Measurements from ENCODE around the gene EEF2K.
A peak's percentile ranks its signal among the peaks of the same experiment; 100 is the strongest.
"Not testable (repeated sequence)": the region's sequence is repeated elsewhere in the genome, so short reads cannot be mapped to it uniquely, and the experiment has no call there.

EEF2K gene

GRCh38 chr16:22206013-22206841 is at the start of gene EEF2K:
EEF2K (plus strand) TSS chr16:22206278; CDS start chr16:22225730, 19,452 bp downstream.
- peak; percentile 69 for DNase-seq (ENCODE audit: low read depth)

DNA sequence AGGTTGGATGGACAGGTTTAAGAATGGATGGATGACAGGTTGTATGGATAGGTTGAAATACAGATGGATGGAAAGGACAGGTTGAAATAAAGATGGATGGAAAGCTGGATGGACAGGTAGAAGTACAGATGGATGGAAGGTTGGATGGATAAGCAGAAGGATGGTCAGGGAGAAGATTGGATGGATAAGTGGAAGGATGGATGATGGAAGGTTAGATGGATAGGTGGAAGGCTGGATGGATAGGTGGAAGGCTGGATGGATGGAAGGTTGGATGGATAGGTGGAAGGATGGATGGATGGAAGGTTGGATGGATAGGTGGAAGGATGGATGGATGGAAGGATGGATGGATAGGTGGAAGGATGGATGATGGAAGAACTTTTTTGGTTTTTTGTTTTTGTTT is 44.7 kb upstream of the EEF2K start:
- no peak for DNase-seq (ENCODE audit: low read depth)

DNA sequence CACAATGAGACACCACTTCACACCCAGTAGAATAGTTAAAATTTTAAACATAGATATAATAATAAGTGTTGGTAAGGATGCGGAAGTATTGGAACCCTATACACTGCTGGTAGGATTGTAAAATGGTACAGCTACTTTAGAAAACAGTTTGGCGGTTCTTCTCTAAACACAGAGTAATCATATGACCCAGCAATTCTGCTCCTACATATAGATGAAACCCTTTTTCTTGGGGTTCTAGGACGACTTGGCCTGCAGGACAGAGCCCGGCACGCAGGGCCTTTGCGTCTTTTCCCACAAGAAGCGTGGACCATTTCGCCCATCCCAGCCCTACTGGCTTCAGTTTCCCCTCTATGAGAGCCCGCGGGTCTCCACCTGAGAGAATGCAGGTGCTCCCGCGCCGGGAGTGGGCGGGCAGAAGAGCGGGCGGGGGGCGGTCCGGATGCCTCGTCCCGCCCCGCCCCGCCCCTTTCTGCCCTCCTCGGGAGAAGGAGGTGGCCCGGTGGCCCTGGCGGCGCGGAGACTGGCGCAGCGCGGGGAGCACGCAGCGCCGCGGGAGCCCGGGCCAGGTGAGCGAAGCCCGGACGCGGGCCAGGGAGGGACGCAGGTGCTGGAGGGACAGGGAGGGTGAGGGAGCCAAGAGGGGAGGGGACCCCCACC is 44.0 kb upstream of the EEF2K start, which contains the start of gene SDR42E2:
TSS of gene SDR42E2 (plus strand) at position 508 of the 657 bp plus-strand sequence. CDS start 3,077 bp downstream, outside the sequence.
- peak; percentile 14 for DNase-seq (ENCODE audit: low read depth)

DNA sequence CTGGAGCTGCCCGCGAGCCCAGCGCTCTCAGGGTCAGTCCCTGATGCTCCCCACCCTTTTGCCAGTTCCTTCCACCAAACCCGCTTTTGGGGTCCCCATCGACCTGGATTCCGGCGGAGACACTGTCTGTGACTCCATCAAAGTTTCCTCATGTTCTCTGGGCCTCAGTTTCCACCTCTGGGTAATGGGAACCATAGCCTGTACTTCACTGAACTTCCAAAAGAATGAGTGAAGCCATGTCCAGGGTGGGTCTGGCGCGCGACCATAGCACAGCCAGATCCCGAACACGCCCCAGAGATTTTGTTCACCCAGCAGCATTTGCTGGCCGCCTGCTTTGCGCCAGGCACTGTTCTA is 43.4 kb upstream of the EEF2K start:
- no peak for DNase-seq (ENCODE audit: low read depth)

DNA sequence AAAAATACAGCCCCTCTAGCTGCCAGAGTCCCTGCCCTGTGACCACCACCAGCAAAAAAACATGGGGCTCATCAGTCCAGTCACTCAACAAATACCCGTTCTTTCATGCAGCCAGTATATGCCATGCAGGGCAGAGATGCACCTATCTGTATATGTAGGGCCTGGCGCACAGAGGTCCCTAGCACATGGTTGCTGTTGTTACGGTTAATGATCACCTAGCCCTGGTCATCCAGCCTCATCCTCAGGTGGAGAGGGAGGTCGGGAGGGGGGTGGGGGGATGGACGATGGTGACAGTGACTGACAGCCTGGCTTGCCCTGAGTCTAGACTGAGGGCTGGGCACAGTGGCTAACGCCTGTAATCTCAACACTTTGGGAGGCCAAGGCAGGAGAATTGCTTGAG is 42.3 kb upstream of the EEF2K start:
- DNase-seq (ENCODE audit: low read depth), result no peak

DNA sequence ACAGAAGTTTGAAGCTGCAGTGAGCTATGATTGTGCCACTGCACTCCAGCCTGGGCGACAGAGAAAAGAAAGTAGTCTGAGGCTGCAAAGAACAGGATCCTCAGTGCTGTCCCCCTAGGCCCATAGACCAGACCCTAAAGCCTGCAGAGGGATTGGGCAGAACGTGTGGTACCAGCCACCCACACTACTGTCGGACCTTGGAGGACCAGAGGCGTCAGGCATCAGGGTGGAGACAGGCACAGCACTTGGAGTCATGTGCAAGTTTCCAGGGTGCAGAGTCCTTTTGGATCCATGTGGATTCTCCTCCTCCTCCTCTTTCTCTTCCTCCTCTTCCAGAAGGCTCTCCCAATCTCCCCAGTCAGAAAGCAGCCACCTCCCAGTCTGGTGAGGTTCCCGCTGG is 41.6 kb upstream of the EEF2K start:
- DNase-seq (ENCODE audit: low read depth), result no peak

- DNase-seq (ENCODE audit: low read depth), result no peak
These were observed 40.4 kb upstream of the EEF2K start for GRCh38 chr16:22165508-22166285.

DNA sequence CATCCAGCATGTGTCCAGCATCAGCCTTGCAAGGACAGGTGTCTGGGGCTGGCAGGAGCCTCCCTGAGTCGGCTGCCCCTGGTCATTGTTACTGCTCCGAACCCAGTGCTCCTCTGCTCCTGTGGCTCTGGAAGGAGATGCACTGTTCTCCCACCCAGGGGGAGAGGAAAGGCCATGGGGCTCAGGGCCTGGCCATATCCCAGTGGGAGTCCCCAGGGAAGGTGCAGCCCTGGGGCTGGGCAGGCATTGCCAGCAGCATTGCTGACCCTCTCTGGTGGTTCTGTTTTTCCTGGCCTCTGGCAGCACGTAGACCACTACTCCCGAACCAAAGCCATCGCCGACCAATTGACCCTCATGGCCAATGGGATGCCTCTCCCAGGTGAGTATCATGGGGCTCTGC is 34.1 kb upstream of the EEF2K start:
- DNase-seq (ENCODE audit: low read depth), result no peak

- not testable (repeated sequence) for DNase-seq (ENCODE audit: low read depth)
These were observed 33.4 kb upstream of the EEF2K start for GRCh38 chr16:22172642-22173041.

- DNase-seq (ENCODE audit: low read depth), result no peak
These were observed 31.4 kb upstream of the EEF2K start for GRCh38 chr16:22174642-22175041.

DNA sequence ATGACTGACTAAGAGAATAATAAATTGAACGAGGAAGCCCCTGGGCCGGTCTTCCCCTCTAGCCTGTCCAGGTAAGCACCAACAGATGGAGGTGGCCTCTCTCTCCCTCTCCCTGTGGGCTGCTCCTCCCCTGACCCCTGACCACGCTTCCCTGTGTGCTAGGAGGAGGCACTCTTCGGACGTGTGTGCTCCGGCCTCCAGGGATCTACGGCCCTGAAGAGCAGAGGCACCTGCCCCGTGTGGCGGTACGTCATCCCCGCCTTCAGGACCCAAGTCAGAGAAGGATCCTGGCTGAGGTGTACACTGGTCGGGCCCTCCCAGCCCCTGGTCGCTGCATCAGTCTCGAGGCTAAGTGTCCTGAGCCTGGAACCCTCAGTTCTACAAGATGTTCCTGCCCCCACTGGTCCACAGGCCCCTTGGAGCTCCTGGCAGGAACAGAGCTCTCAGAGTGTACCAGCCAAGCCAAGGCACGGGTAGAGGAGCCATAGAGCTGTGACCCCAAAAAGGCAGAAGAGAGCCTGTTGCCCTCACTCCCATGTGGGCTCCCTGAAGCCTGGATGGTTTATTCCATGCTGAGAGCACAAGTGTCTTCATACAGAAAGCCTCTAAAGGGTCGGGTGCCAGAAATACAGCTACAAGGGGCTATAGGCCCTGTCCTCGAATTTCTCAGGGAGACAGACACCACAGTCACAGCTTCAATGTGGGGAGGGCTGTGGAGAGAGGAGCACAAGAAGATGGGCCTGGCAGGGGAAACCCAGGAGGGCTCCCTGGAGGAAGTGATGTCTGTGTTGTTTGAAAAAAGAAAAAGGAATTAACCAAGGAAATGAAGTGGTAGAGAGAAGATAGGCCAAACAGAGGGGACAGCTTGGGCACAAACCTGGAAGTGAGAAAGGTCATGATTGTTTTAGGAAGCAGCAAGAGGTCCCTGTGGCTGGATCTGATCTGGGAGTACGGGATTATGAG is 27.8 kb upstream of the EEF2K start:
- no peak for DNase-seq (ENCODE audit: low read depth)

GRCh38 chr16:22181426-22181825 is 24.7 kb upstream of the EEF2K start:
- no peak for DNase-seq (ENCODE audit: low read depth)

DNA sequence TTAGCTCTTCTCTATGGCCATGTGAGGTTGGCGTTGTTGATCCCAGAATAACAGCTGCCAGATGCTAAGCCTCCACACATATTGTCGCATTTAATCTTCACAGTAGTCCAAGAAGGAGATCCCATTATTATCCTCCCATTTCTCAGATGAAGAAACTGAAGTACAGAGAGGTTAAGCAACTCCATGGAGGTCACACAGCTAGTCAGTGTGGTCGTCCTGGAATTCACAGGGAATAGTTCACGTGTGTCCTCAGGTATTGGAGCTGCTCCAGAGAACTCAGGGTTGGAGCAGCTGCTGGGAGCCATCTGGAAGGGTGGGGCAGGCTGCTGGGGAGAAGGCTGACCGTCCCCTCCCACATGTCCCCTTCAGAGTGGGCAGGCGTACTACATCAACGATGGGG is 24.2 kb upstream of the EEF2K start:
- DNase-seq (ENCODE audit: low read depth), result no peak

- DNase-seq (ENCODE audit: low read depth), result no peak
These were observed 22.7 kb upstream of the EEF2K start for GRCh38 chr16:22183335-22183734.

GRCh38 chr16:22183901-22184614 is 22.0 kb upstream of the EEF2K start:
- DNase-seq (ENCODE audit: low read depth), result no peak

- no peak for DNase-seq (ENCODE audit: low read depth)
These were observed 21.5 kb upstream of the EEF2K start for GRCh38 chr16:22184615-22184968.

DNA sequence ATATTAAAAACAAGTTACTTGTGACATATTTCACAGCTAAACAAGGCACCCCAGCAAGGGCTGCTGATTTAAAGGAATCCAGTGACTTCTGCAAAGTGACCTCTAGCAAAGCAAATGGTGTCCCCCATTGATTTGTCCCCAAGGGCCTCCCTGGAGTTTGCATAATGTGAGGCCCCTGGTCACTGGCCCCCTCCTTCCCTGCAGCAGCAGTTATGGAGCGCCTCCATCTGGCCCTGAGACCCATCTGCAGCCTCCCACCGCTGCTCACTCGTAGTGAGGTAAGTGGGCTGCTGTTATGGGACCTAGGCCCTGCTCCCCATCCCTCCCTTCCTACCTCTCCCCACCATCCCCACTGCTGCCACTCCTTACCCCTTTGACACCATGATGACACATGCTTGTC is 19.6 kb upstream of the EEF2K start:
- no peak for DNase-seq (ENCODE audit: low read depth)

DNA sequence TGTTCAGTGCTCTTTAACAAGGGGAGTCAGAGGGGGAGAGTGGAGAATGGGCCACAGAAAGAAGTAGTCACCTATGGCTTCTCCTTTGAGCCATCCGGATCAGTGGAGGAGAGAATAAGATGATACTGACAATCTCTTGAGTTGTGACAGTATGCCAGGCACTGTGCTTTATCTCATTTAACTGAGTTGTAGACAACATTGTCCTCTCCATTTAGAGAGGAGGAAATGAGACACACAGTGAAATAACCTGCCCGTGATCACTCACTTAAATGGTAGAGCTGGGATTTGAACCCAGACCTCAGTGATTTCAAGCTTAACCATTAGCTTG is 17.8 kb upstream of the EEF2K start:
- no peak for DNase-seq (ENCODE audit: low read depth)

- peak; percentile 54 for DNase-seq (ENCODE audit: low read depth)
These were observed 17.3 kb upstream of the EEF2K start for GRCh38 chr16:22188595-22189442.

- DNase-seq (ENCODE audit: low read depth), result no peak
These were observed 16.5 kb upstream of the EEF2K start for GRCh38 chr16:22189473-22190080.
